Astrocyte (in vitro differentiated cells and primary cell): Measurements from ENCODE around the gene MRPL33. TPM values are rescaled to one million over a fixed set of nuclear protein-coding genes. Genes with fewer than 3 reads are reported as not detected.

ENCODE experiments used
- DNase-seq: peaks from one replicate; pipeline ENCODE4 v3.0.0-alpha.2; 2010; ENCODE audit warnings: low read depth
- FAIRE-seq: peaks from 2 replicates; lab custom pipeline; 2011; peaks lifted over from hg19 to GRCh38; lab: Jason Lieb, UNC
- H2AFZ ChIP-seq: 2 replicates; pipeline ENCODE4 v1.6.0; 2012; ENCODE audit warnings: low read depth, low read length, inconsistent platforms
- H3K27ac ChIP-seq: 2 replicates; pipeline ENCODE4 v1.5.1; 2011; ENCODE audit warnings: low read depth, low read length, inconsistent platforms
- H3K27me3 ChIP-seq: 2 replicates; pipeline ENCODE4 v1.6.0; 2011; ENCODE audit warnings: low read length, inconsistent platforms; ENCODE audit not compliant: insufficient read depth
- H3K36me3 ChIP-seq: 2 replicates; pipeline ENCODE4 v1.5.1; 2011; ENCODE audit warnings: low read length, inconsistent platforms; ENCODE audit not compliant: insufficient read depth
- H3K4me1 ChIP-seq: 2 replicates; pipeline ENCODE4 v1.5.1; 2011; ENCODE audit warnings: low read length, inconsistent platforms; ENCODE audit not compliant: insufficient read depth
- H3K4me2 ChIP-seq: 2 replicates; pipeline ENCODE4 v1.6.0; 2012; ENCODE audit warnings: low read length, inconsistent platforms
- H3K4me3 ChIP-seq: 2 replicates; pipeline ENCODE4 v1.5.1; 2011; ENCODE audit warnings: low read depth, mild to moderate bottlenecking, low read length, inconsistent platforms; ENCODE audit not compliant: insufficient read depth
- H3K79me2 ChIP-seq: 2 replicates; pipeline ENCODE4 v1.6.0; 2012; ENCODE audit warnings: mild to moderate bottlenecking, low read length, inconsistent platforms; ENCODE audit not compliant: insufficient read depth
- H3K9ac ChIP-seq: 2 replicates; pipeline ENCODE4 v1.6.0; 2012; ENCODE audit warnings: mild to moderate bottlenecking, low read length, inconsistent platforms
- H3K9me3 ChIP-seq: 2 replicates; pipeline ENCODE4 v1.5.1; 2012; ENCODE audit warnings: low read depth, mild to moderate bottlenecking, low read length, inconsistent platforms; ENCODE audit not compliant: insufficient read depth
- H4K20me1 ChIP-seq: 2 replicates; pipeline ENCODE4 v1.6.0; 2012; ENCODE audit warnings: low read length, inconsistent platforms; ENCODE audit not compliant: insufficient read depth
- H3K27ac Mint-ChIP-seq: one replicate; pipeline ENCODE4 v1.8.0; 2021; ENCODE audit warnings: mild to moderate bottlenecking, mixed read lengths; ENCODE audit not compliant: unreplicated experiment
- H3K27me3 Mint-ChIP-seq: one replicate; pipeline ENCODE4 v1.8.0; 2021; ENCODE audit warnings: low read depth, mixed read lengths; ENCODE audit not compliant: unreplicated experiment
- H3K36me3 Mint-ChIP-seq: one replicate; pipeline ENCODE4 v1.8.0; 2021; ENCODE audit warnings: low read depth, mixed read lengths; ENCODE audit not compliant: unreplicated experiment
- H3K4me1 Mint-ChIP-seq: one replicate; pipeline ENCODE4 v1.8.0; 2021; ENCODE audit warnings: low read depth, mixed read lengths; ENCODE audit not compliant: unreplicated experiment
- H3K4me3 Mint-ChIP-seq: one replicate; pipeline ENCODE4 v1.8.0; 2021; ENCODE audit warnings: mild to moderate bottlenecking, moderate library complexity, mixed read lengths; ENCODE audit not compliant: unreplicated experiment
- H3K9me3 Mint-ChIP-seq: one replicate; pipeline ENCODE4 v1.8.0; 2021; ENCODE audit warnings: mild to moderate bottlenecking, mixed read lengths; ENCODE audit not compliant: unreplicated experiment
- EZH2 ChIP-seq: IDR thresholded peaks from 2 replicates; pipeline ENCODE4 v1.6.1; 2012; ENCODE audit warnings: mild to moderate bottlenecking, low read length, inconsistent platforms; ENCODE audit not compliant: insufficient read depth
- total RNA-seq: library from RNA; stranded (reverse); gene quantifications from 2 replicates; pipeline ENCODE4 v1.2.1, GENCODE V29; 2021
- TF ChIP-seq, protein P1 (sequence below): IDR thresholded peaks from 2 replicates; pipeline ENCODE4 v1.5.1; 2011; ENCODE audit warnings: low read depth, mild to moderate bottlenecking, inconsistent platforms, low read length, moderate library complexity; ENCODE audit not compliant: insufficient read depth

MRPL33 gene
- total RNA-seq, 1 donor from 2014 or later: 85.3 TPM

DNA sequence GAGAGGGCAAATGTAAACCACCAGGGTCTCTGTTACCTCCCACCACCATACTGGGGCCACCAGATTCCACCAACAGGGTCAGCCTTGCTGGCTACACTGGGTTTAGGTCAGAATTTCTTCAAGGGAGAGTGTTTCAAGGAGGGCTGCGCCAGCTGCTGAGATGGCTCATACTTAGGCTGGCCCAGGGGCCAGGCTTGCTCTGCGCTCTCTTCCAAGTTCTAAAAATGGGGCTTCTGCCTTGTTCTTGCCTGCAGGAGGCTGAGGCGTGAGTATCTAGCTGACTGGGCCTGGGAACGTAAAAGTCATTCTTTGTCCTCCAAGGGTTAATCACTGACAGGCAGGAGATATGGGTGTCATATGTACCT lies 28.1 kb downstream of the MRPL33 start:
- no peak for TF ChIP-seq EZH2
- TF ChIP-seq, protein P1, sequence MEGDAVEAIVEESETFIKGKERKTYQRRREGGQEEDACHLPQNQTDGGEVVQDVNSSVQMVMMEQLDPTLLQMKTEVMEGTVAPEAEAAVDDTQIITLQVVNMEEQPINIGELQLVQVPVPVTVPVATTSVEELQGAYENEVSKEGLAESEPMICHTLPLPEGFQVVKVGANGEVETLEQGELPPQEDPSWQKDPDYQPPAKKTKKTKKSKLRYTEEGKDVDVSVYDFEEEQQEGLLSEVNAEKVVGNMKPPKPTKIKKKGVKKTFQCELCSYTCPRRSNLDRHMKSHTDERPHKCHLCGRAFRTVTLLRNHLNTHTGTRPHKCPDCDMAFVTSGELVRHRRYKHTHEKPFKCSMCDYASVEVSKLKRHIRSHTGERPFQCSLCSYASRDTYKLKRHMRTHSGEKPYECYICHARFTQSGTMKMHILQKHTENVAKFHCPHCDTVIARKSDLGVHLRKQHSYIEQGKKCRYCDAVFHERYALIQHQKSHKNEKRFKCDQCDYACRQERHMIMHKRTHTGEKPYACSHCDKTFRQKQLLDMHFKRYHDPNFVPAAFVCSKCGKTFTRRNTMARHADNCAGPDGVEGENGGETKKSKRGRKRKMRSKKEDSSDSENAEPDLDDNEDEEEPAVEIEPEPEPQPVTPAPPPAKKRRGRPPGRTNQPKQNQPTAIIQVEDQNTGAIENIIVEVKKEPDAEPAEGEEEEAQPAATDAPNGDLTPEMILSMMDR: no peak
- Histone ChIP-seq H3K4me1 (peaks cover 35% of the 10 kb centered on the region), H3K9ac (peak overlapping the region; percentile 76), H3K27me3 (no peaks in the 10 kb centered on the region), H3K4me2 (peak overlapping the region; percentile 52), H2AFZ (peak overlapping the region; percentile 47), H4K20me1 (no peaks in the 10 kb centered on the region), H3K27ac (peak overlapping the region; percentile 95), H3K79me2 (no peaks in the 10 kb centered on the region), H3K9me3 (no peaks in the 10 kb centered on the region), H3K4me3 (no peak overlapping the region), H3K36me3 (no peaks in the 10 kb centered on the region)
- Mint-ChIP-seq H3K27me3 (no peaks in the 10 kb centered on the region), H3K36me3 (peaks cover 2% of the 10 kb centered on the region), H3K4me3 (peak overlapping the region; percentile 51), H3K4me1 (peaks cover 66% of the 10 kb centered on the region), H3K27ac (peak overlapping the region; percentile 100), H3K9me3 (peaks cover 3% of the 10 kb centered on the region)
- peak; percentile 34 for FAIRE-seq
- DNase-seq: no peak

DNA sequence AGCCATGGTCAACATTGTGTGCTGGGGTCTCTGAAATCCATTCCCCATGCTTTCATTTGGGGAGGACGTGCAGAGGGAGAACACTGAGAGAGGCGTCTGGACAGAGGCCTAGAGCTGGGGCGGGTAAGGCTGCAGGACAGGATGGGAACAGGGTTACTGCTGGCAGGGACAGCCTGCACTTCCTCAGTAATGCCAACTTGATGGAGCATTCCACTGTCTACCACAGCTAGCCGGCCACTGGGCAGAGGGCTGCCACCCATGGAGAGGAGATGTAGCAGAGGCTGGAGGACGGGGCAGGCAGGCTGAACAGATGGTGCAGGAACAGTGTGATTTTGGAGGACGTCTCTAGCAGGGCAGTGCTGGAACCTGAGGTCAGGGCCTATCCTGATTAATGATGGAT lies 29.3 kb downstream of the MRPL33 start:
- TF ChIP-seq EZH2: no peak
- TF ChIP-seq, protein P1: no peak

GRCh38 chr2:27802547-27802946 lies 31.0 kb downstream of the MRPL33 start:
- H3K27me3 Mint-ChIP-seq: no peaks in the 10 kb centered on the region

More for the DNA sequence above, 29.3 kb downstream of the MRPL33 start:
- Histone ChIP-seq H2AFZ (no peak overlapping the region), H3K4me1 (peaks cover 35% of the 10 kb centered on the region), H4K20me1 (no peaks in the 10 kb centered on the region), H3K4me3 (no peak overlapping the region), H3K27ac (peak overlapping the region; percentile 95), H3K79me2 (no peaks in the 10 kb centered on the region), H3K4me2 (no peak overlapping the region), H3K9ac (peak overlapping the region; percentile 76), H3K27me3 (no peaks in the 10 kb centered on the region), H3K36me3 (no peaks in the 10 kb centered on the region), H3K9me3 (no peaks in the 10 kb centered on the region)
- peaks cover 57% of the 10 kb centered on the region for H3K4me1 Mint-ChIP-seq
- no peaks in the 10 kb centered on the region for H3K9me3 Mint-ChIP-seq
- peak overlapping the region; percentile 100 for H3K27ac Mint-ChIP-seq
- H3K27me3 Mint-ChIP-seq: no peaks in the 10 kb centered on the region
- peaks cover 2% of the 10 kb centered on the region for H3K36me3 Mint-ChIP-seq
- DNase-seq (no peak), FAIRE-seq (no peak)
- no peak overlapping the region for H3K4me3 Mint-ChIP-seq

More at GRCh38 chr2:27802547-27802946, 31.0 kb downstream of the MRPL33 start:
- H3K4me3 ChIP-seq: no peak overlapping the region
- Mint-ChIP-seq H3K9me3 (no peaks in the 10 kb centered on the region), H3K4me3 (no peak overlapping the region), H3K4me1 (peaks cover 52% of the 10 kb centered on the region), H3K27ac (no peak overlapping the region), H3K36me3 (peaks cover under 1% of the 10 kb centered on the region)
- no peaks in the 10 kb centered on the region for H3K27me3 ChIP-seq
- no peak overlapping the region for H3K9ac ChIP-seq
- peaks cover 31% of the 10 kb centered on the region for H3K4me1 ChIP-seq
- TF ChIP-seq, protein P1: no peak
- TF ChIP-seq EZH2: no peak
- no peaks in the 10 kb centered on the region for H3K79me2 ChIP-seq
- no peaks in the 10 kb centered on the region for H4K20me1 ChIP-seq
- H3K36me3 ChIP-seq: no peaks in the 10 kb centered on the region
- DNase-seq (no peak), FAIRE-seq (no peak)
- H3K4me2 ChIP-seq: no peak overlapping the region
- H3K27ac ChIP-seq: no peak overlapping the region
- no peak overlapping the region for H2AFZ ChIP-seq
- no peaks in the 10 kb centered on the region for H3K9me3 ChIP-seq
